ENCODE results near the gene PCK1. TPM values are rescaled to one million over a fixed set of nuclear protein-coding genes. Genes with fewer than 3 reads are reported as not detected.

The PCK1 gene
- total RNA-seq, 1 donor from 2014 or later = 7.7 TPM

DNA sequence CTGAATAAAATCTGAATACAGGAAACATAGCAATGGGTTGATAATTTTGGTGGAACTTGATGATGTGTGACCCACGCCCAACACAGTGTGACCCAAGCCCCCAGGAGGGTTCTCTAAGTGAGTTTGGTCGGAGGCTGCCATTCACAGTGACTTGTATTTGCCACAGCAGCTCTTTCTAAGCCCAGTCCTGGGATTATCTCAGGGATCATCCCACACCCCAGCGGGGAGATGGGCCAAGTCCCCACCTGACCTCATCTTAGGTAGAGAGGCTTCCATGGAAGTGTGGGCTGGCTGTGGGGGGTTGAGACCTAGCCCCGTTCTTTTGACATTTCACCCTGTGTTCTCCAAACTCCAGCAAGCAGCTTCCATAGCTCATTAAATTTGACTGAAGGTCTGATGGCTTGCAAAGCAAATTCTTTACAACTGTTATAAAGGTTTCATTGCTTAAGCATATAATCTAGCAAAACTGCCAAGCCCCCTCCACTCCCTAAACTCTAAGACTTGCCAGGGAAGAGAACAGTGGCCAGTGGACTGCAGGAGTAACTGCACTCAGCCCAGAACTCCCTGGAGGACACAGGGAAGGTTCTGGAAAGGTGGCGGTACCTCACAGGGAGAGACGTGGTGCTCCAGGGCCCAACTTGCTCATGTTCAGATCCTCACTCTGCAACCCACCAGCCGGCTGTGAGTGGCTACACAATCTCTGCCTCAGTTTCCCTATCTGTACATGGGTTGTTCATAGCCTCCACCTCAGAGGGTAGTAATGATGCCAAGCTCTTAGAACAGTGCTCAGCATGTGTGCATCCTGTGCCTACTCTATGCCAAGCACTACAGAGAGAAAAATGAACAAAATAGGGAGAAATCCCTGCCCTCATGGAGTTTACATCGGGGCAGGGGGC, 1.0 kb upstream of the PCK1 start:
- intact Hi-C loops (cut with DNase I) = no loop called here
- H3K27me3 ChIP-seq = no peaks in the 10 kb centered on the region

DNA sequence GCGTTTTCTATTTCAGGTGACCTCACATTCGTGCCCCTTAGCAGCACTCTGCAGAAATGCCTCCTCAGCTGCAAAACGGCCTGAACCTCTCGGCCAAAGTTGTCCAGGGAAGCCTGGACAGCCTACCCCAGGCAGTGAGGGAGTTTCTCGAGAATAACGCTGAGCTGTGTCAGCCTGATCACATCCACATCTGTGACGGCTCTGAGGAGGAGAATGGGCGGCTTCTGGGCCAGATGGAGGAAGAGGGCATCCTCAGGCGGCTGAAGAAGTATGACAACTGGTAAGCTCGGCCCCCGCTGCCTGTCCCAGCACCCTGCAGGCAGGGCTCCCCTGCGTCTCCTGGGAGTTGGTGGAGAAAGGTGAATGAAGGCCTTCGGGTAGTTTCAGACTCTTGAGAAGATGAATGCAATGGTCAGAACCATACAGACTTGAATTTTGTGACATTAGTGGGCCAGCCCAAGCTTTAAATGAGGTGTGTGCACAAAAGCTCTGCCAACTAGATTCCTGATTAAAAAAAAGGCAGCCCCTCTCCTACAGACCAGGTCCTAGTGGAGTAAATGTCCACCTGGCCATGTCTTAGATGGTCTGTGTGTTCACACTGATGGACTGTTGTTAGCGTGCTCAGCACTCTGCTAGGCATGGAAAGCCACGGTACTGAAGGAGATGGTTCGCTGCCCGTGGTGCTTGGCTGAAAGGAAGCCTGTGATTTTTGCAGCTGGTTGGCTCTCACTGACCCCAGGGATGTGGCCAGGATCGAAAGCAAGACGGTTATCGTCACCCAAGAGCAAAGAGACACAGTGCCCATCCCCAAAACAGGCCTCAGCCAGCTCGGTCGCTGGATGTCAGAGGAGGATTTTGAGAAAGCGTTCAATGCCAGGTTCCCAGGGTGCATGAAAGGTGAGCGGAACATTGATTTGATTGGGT, 708 bp downstream of the PCK1 start:
- TF ChIP-seq, protein P1, sequence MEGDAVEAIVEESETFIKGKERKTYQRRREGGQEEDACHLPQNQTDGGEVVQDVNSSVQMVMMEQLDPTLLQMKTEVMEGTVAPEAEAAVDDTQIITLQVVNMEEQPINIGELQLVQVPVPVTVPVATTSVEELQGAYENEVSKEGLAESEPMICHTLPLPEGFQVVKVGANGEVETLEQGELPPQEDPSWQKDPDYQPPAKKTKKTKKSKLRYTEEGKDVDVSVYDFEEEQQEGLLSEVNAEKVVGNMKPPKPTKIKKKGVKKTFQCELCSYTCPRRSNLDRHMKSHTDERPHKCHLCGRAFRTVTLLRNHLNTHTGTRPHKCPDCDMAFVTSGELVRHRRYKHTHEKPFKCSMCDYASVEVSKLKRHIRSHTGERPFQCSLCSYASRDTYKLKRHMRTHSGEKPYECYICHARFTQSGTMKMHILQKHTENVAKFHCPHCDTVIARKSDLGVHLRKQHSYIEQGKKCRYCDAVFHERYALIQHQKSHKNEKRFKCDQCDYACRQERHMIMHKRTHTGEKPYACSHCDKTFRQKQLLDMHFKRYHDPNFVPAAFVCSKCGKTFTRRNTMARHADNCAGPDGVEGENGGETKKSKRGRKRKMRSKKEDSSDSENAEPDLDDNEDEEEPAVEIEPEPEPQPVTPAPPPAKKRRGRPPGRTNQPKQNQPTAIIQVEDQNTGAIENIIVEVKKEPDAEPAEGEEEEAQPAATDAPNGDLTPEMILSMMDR (IDR thresholded peaks at IDR 0.05) = no peak
- intact Hi-C loops (cut with DNase I) = no loop called here
- H3K4me1 ChIP-seq = no peaks in the 10 kb centered on the region
- no peak for DNase-seq (ENCODE audit: low spot score in 2 of 2)
- no peak overlapping the region for H3K4me3 ChIP-seq
- H3K36me3 ChIP-seq = no peaks in the 10 kb centered on the region
- H3K27ac ChIP-seq = no peak overlapping the region
- no peaks in the 10 kb centered on the region for H3K27me3 ChIP-seq
- H3K9me3 ChIP-seq = no peaks in the 10 kb centered on the region

More for the DNA sequence above, 1.0 kb upstream of the PCK1 start:
- no peak for DNase-seq (ENCODE audit: low spot score in 2 of 2)
- Histone ChIP-seq H3K9me3 (no peaks in the 10 kb centered on the region), H3K4me3 (no peak overlapping the region), H3K27ac (no peak overlapping the region), H3K4me1 (no peaks in the 10 kb centered on the region), H3K36me3 (no peaks in the 10 kb centered on the region)
- TF ChIP-seq, protein P1 (IDR thresholded peaks at IDR 0.05) = no peak

DNA sequence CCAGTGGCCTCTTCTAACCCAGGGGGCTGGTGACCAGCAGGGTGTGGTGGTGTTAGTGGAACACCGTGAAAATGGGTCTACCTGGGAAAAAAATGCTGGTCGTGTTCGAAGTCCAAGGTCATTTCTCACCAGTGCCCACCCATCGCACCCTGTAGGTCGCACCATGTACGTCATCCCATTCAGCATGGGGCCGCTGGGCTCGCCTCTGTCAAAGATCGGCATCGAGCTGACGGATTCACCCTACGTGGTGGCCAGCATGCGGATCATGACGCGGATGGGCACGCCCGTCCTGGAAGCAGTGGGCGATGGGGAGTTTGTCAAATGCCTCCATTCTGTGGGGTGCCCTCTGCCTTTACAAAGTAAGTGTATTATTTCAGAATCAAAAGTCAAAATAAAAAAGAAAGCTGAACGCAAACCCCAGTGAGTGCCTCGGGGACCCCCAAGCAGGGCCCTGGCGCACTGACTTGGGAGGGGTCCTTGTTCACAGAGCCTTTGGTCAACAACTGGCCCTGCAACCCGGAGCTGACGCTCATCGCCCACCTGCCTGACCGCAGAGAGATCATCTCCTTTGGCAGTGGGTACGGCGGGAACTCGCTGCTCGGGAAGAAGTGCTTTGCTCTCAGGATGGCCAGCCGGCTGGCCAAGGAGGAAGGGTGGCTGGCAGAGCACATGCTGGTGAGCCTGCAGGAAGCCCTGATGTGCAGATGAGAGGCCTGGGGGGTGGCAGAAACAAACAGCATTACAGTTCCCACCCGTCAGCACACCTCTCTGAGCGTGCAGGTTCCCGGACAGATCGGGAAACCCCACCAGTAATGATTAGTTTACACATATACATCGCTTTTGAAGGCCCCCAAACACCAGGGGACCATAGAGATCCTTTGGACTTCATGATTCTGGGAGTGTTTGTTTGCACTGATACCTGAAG, 1.9 kb downstream of the PCK1 start:
- no peak overlapping the region for H3K4me3 ChIP-seq
- no peaks in the 10 kb centered on the region for H3K27me3 ChIP-seq
- H3K27ac ChIP-seq = no peak overlapping the region
- H3K4me1 ChIP-seq = no peaks in the 10 kb centered on the region
- intact Hi-C loops (cut with DNase I) = no loop called here
- DNase-seq (ENCODE audit: low spot score in 2 of 2) = no peak
- no peaks in the 10 kb centered on the region for H3K9me3 ChIP-seq
- TF ChIP-seq, protein P1 (IDR thresholded peaks at IDR 0.05) = no peak
- no peaks in the 10 kb centered on the region for H3K36me3 ChIP-seq

DNA sequence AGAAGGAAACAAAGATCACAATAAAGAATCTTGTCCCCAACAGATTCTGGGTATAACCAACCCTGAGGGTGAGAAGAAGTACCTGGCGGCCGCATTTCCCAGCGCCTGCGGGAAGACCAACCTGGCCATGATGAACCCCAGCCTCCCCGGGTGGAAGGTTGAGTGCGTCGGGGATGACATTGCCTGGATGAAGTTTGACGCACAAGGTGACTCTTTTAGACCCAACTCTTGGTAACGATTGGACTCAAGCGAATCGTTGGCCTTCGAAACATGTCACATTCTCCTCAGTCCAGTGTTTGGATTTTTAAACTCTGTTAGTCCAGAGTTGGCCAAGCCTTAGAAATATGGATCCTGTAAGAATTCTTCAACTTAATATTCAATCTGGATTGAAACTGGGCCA, 2.6 kb downstream of the PCK1 start:
- no peak for DNase-seq (ENCODE audit: low spot score in 2 of 2)

More for the DNA sequence above, 2.6 kb downstream of the PCK1 start:
- Histone ChIP-seq H3K27me3 (no peaks in the 10 kb centered on the region), H3K4me3 (no peak overlapping the region), H3K9me3 (no peaks in the 10 kb centered on the region), H3K27ac (no peak overlapping the region), H3K4me1 (no peaks in the 10 kb centered on the region), H3K36me3 (no peaks in the 10 kb centered on the region)
- TF ChIP-seq, protein P1 (IDR thresholded peaks at IDR 0.05) = no peak
- intact Hi-C loops (cut with DNase I) = no loop called here
